Liver (tissue), 9 donors: ENCODE results near the gene TCTN1. TPM values are rescaled to one million over a fixed set of nuclear protein-coding genes. Genes with fewer than 3 reads are reported as not detected.

Source experiments
- DNase-seq: peaks from one replicate; pipeline ENCODE4 v3.0.0-alpha.2; 2017; ENCODE audit warnings: low spot score
- H3K27ac ChIP-seq, 2 donors: one replicate each; pipeline ENCODE4 v1.7.0; 2013; ENCODE audit warnings: inconsistent platforms in 2 of 2, low read length in 2 of 2, control low read depth in 1 of 2, low read depth in 1 of 2, mild to moderate bottlenecking in 1 of 2
- H3K27me3 ChIP-seq, 4 donors: one replicate each; pipeline versions ENCODE4 v1.6.1 to v1.7.0; 2013; ENCODE audit warnings: low read length in 3 of 4, inconsistent platforms in 1 of 4, mild to moderate bottlenecking in 1 of 4, moderate library complexity in 1 of 4; ENCODE audit not compliant: control insufficient read depth in 4 of 4, insufficient read depth in 4 of 4
- H3K36me3 ChIP-seq, 4 donors: one replicate each; pipeline versions ENCODE4 v1.6.1 to v1.7.0; 2013; ENCODE audit warnings: low read length in 3 of 4, mild to moderate bottlenecking in 3 of 4, low read depth in 1 of 4, moderate library complexity in 1 of 4; ENCODE audit not compliant: control insufficient read depth in 4 of 4, insufficient read depth in 3 of 4
- H3K4me1 ChIP-seq, 4 donors: one replicate each; pipeline versions ENCODE4 v1.6.1 to v1.7.0; 2013; ENCODE audit warnings: low read length in 3 of 4, mild to moderate bottlenecking in 3 of 4, moderate library complexity in 1 of 4; ENCODE audit not compliant: control insufficient read depth in 4 of 4, insufficient read depth in 4 of 4
- H3K4me3 ChIP-seq, 3 donors: one replicate each; pipeline versions ENCODE4 v1.6.1 to v1.7.0; 2013; ENCODE audit warnings: low read length in 3 of 3, control low read depth in 1 of 3, low read depth in 1 of 3, mild to moderate bottlenecking in 1 of 3
- H3K9ac ChIP-seq, 2 donors: one replicate each; pipeline ENCODE4 v1.7.0; 2013; ENCODE audit warnings: low read length in 2 of 2, mild to moderate bottlenecking in 2 of 2, moderate library complexity in 2 of 2, control low read depth in 1 of 2, low read depth in 1 of 2
- H3K9me3 ChIP-seq, 4 donors: one replicate each; pipeline versions ENCODE4 v1.6.1 to v1.7.0; 2013; ENCODE audit warnings: low read length in 3 of 4; ENCODE audit not compliant: control insufficient read depth in 4 of 4
- CTCF ChIP-seq: fragments of 150-350 bp; IDR thresholded peaks from 2 replicates; pipeline ENCODE4 v1.5.1; 2017; ENCODE audit warnings: improper control_type of control experiment, low read depth, low read length; ENCODE audit not compliant: missing input control
- EGR1 ChIP-seq, 2 donors: IDR thresholded peaks; 2 replicates each; pipeline ENCODE4 v1.6.1; 2016 to 2018; ENCODE audit warnings: antibody characterized with exemption in 2 of 2, low read depth in 2 of 2
- FOXA1 ChIP-seq: IDR thresholded peaks from 2 replicates; pipeline ENCODE4 v1.6.1; 2016; ENCODE audit warnings: antibody characterized with exemption
- FOXA2 ChIP-seq: IDR thresholded peaks from 2 replicates; pipeline ENCODE4 v1.6.1; 2016; ENCODE audit warnings: antibody characterized with exemption
- GABPA ChIP-seq, 2 donors: IDR thresholded peaks in 1 of 2; conservative IDR thresholded peaks in 1 of 2; 2 replicates each; pipeline ENCODE4 v1.6.1; 2016; ENCODE audit warnings: antibody characterized with exemption in 2 of 2, mild to moderate bottlenecking in 1 of 2, moderate library complexity in 1 of 2
- NR2F2 ChIP-seq: IDR thresholded peaks from 2 replicates; pipeline ENCODE4 v1.6.1; 2016; ENCODE audit warnings: antibody characterized with exemption
- RAD21 ChIP-seq, 2 donors: IDR thresholded peaks; 2 replicates each; pipeline ENCODE4 v1.6.1; 2016; ENCODE audit warnings: antibody characterized with exemption in 2 of 2, mild to moderate bottlenecking in 2 of 2
- RXRA ChIP-seq, 2 donors: IDR thresholded peaks; 2 replicates each; pipeline ENCODE4 v1.6.1; 2017 to 2018; ENCODE audit warnings: antibody characterized with exemption in 2 of 2, mild to moderate bottlenecking in 1 of 2
- SP1 ChIP-seq: IDR thresholded peaks from 2 replicates; pipeline ENCODE4 v1.6.1; 2018; ENCODE audit warnings: antibody characterized with exemption, mild to moderate bottlenecking
- TAF1 ChIP-seq: conservative IDR thresholded peaks from 2 replicates; pipeline ENCODE4 v1.6.1; 2016; ENCODE audit warnings: antibody characterized with exemption, mild to moderate bottlenecking
- YY1 ChIP-seq: IDR thresholded peaks from 2 replicates; pipeline ENCODE4 v1.6.1; 2016; ENCODE audit warnings: antibody characterized with exemption, mild to moderate bottlenecking
- ZBTB33 ChIP-seq: IDR thresholded peaks from 2 replicates; pipeline ENCODE4 v1.6.1; 2016; ENCODE audit warnings: antibody characterized with exemption
- WGBS: extraction: QIAGEN DNeasy Blood & Tissue Kit; methylation state at CpG from one replicate; pipeline ENCODE4 v1.1.7; 2013; 5-methylcytosine and 5-hydroxymethylcytosine counted together
- polyA plus RNA-seq, 2 donors: library from polyadenylated mRNA; stranded (reverse) in 1 of 2; unstranded in 1 of 2; fragments of 200-250 nt in 1 of 2; fragments of >200 nt in 1 of 2; fragmentation: Nextera tagmentation in 1 of 2; extraction: Ambion mirVana in 1 of 2; gene quantifications; one replicate each; pipeline versions ENCODE4 v1.2.1 to v1.2.3, GENCODE V29; 2013 to 2015
- total RNA-seq, 2 donors: library from RNA; depleted of rRNA; stranded (reverse); fragments of >200 nt; gene quantifications; one replicate each; pipeline ENCODE4 v1.2.3, GENCODE V29; 2014
- TF ChIP-seq, protein P1 (sequence below): IDR thresholded peaks from 2 replicates; pipeline ENCODE4 v1.6.1; 2016; ENCODE audit warnings: antibody characterized with exemption, mild to moderate bottlenecking
- TF ChIP-seq, protein P2 (sequence below): IDR thresholded peaks from 2 replicates; pipeline ENCODE4 v1.6.1; 2016; ENCODE audit warnings: antibody characterized with exemption
- TF ChIP-seq, protein P3 (sequence below): IDR thresholded peaks from 2 replicates; pipeline ENCODE4 v1.6.1; 2016; ENCODE audit warnings: antibody characterized with exemption
- donor health status: healthy.
- donor health status: healthy.
- donor health status: healthy.
- donor health status: healthy.
- donor health status: healthy.

Gene TCTN1
- total and polyA plus RNA-seq, 4 donors, result 6.0 to 12.0 (median 10.9) TPM

- WGBS, result 95% methylated on average over 5 of the region's 5 CpGs
- TF ChIP-seq EGR1 (IDR thresholded peaks at IDR 0.05; ENCODE audit: low read depth in 2 of 2) (no peak), NR2F2 (no peak), GABPA (IDR thresholded peaks at IDR 0.05 in 1 of 2, conservative IDR thresholded peaks at IDR 0.05 in 1 of 2) (no peak), TAF1 (no peak), SP1 (no peak), RXRA (IDR thresholded peaks at IDR 0.05) (no peak), CTCF (no peak), FOXA2 (no peak), ZBTB33 (no peak), FOXA1 (no peak), RAD21 (IDR thresholded peaks at IDR 0.05) (no peak)
- TF ChIP-seq, protein P1, sequence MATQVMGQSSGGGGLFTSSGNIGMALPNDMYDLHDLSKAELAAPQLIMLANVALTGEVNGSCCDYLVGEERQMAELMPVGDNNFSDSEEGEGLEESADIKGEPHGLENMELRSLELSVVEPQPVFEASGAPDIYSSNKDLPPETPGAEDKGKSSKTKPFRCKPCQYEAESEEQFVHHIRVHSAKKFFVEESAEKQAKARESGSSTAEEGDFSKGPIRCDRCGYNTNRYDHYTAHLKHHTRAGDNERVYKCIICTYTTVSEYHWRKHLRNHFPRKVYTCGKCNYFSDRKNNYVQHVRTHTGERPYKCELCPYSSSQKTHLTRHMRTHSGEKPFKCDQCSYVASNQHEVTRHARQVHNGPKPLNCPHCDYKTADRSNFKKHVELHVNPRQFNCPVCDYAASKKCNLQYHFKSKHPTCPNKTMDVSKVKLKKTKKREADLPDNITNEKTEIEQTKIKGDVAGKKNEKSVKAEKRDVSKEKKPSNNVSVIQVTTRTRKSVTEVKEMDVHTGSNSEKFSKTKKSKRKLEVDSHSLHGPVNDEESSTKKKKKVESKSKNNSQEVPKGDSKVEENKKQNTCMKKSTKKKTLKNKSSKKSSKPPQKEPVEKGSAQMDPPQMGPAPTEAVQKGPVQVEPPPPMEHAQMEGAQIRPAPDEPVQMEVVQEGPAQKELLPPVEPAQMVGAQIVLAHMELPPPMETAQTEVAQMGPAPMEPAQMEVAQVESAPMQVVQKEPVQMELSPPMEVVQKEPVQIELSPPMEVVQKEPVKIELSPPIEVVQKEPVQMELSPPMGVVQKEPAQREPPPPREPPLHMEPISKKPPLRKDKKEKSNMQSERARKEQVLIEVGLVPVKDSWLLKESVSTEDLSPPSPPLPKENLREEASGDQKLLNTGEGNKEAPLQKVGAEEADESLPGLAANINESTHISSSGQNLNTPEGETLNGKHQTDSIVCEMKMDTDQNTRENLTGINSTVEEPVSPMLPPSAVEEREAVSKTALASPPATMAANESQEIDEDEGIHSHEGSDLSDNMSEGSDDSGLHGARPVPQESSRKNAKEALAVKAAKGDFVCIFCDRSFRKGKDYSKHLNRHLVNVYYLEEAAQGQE, result no peak
- TF ChIP-seq, protein P2, sequence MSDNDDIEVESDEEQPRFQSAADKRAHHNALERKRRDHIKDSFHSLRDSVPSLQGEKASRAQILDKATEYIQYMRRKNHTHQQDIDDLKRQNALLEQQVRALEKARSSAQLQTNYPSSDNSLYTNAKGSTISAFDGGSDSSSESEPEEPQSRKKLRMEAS, result no peak
- TF ChIP-seq, protein P3, sequence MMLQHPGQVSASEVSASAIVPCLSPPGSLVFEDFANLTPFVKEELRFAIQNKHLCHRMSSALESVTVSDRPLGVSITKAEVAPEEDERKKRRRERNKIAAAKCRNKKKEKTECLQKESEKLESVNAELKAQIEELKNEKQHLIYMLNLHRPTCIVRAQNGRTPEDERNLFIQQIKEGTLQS, result no peak
- no peak for DNase-seq
Measured at GRCh38 chr12:110636516-110636915, 22.6 kb downstream of the TCTN1 start.

DNA sequence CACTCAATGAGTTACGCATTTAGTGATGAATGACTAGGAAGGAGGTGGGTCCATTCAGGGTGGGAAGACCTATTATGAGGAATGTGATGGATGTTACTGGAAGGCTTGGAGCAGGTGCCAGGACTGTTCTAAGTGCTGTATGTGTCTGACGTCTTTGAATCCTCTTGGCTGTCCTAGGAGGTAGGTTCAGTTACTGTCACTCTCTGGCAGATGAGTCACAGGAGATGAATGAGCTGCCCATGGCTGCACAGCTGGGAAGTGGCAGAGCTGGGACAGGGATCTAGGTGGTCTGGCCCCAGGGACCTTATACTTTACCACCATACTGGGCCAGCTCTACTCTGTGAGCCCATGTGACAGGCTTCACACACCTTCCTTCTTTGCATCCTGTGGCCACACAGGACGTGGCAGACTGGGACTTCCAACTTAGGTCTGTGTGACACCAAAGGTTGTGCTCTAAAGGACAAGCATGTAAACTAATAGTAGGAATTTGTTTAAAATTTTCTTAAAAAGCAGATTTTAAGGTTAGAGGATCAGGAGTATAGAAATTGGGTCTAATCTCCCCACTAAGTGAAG, 24.0 kb downstream of the TCTN1 start:
- WGBS, result 94% methylated on average over 3 of the region's 3 CpGs
- Histone ChIP-seq H3K4me1 (no peaks in the 10 kb centered on the region), H3K27me3 (no peaks in the 10 kb centered on the region), H3K4me3 (no peak overlapping the region), H3K9ac (no peak overlapping the region), H3K36me3 (peaks cover 0 to 4% (median 0%) of the 10 kb centered on the region in 4 donors), H3K9me3 (no peaks in the 10 kb centered on the region), H3K27ac (no peak overlapping the region)
- no peak for DNase-seq
- no peak for TF ChIP-seq YY1
- TF ChIP-seq, protein P1, result no peak
- TF ChIP-seq TAF1, result no peak
- TF ChIP-seq CTCF, result no peak
- TF ChIP-seq ZBTB33, result no peak
- TF ChIP-seq SP1, result no peak

More at GRCh38 chr12:110636516-110636915, 22.6 kb downstream of the TCTN1 start:
- H3K9me3 ChIP-seq, result no peaks in the 10 kb centered on the region
- H3K4me1 ChIP-seq, result no peaks in the 10 kb centered on the region
- no peak overlapping the region for H3K27ac ChIP-seq
- H3K4me3 ChIP-seq, result no peak overlapping the region
- peaks cover 0 to 4% (median 0%) of the 10 kb centered on the region in 4 donors for H3K36me3 ChIP-seq
- H3K9ac ChIP-seq, result no peak overlapping the region
- no peaks in the 10 kb centered on the region for H3K27me3 ChIP-seq
